Measurements from ENCODE around the gene PPP1R11. TPM values are rescaled to one million over a fixed set of nuclear protein-coding genes. Genes with fewer than 3 reads are reported as not detected.
"Not testable (repeated sequence)": the region's sequence is repeated elsewhere in the genome, so short reads cannot be mapped to it uniquely, and the experiment has no call there.

The PPP1R11 gene
- total and polyA plus RNA-seq, 4 donors, result 29.2 to 81.7 (median 55.8) TPM

GRCh38 chr6:30113003-30113759 is 46.2 kb downstream of the PPP1R11 start, which contains the start of gene TRIM31:
Gene TRIM31, minus strand, starts transcription at chr6:30113090. Its CDS starts 285 bp downstream, at chr6:30112805.
- Histone ChIP-seq H3K36me3 (ENCODE audit: control insufficient read depth in 4 of 4, insufficient read depth in 4 of 4, low read length in 4 of 4) (no peaks in the 10 kb centered on the region), H3K9ac (ENCODE audit: insufficient read depth in 1 of 2, low read length in 2 of 2) (no peak within 1 kb of the TSS), H3K9me3 (ENCODE audit: control insufficient read depth in 4 of 4, insufficient read depth in 3 of 4, low read length in 3 of 4) (no peaks in the 10 kb centered on the region), H3K27ac (ENCODE audit: low read depth in 1 of 2, low read length in 1 of 2) (no peak within 1 kb of the TSS), H3K4me3 (no peak within 1 kb of the TSS), H3K4me1 (ENCODE audit: control insufficient read depth in 5 of 5, insufficient read depth in 5 of 5, low read length in 5 of 5) (no peaks in the 10 kb centered on the region), H3K27me3 (ENCODE audit: control insufficient read depth in 3 of 3, insufficient read depth in 3 of 3, low read length in 2 of 3) (peaks cover 0 to 59% (median 43%) of the 10 kb centered on the region in 3 donors)
- DNase-seq, result no peak
- ATAC-seq (ENCODE audit: insufficient read depth, low FRiP score), result no peak
- no peak for TF ChIP-seq CTCF (IDR thresholded peaks at IDR 0.05; ENCODE audit: control extremely low read depth, extremely low read depth)
- 67 to 75% methylated on average over 3 of the region's 3 CpGs for WGBS, 2 donors

GRCh38 chr6:30113841-30114240 is 46.8 kb downstream of the PPP1R11 start:
- DNase-seq, result no peak
- H3K4me3 ChIP-seq, result no peak overlapping the region
- no peak for ATAC-seq (ENCODE audit: insufficient read depth, low FRiP score)
- no peaks in the 10 kb centered on the region for H3K36me3 ChIP-seq (ENCODE audit: control insufficient read depth in 4 of 4, insufficient read depth in 4 of 4, low read length in 4 of 4)
- TF ChIP-seq CTCF (IDR thresholded peaks at IDR 0.05; ENCODE audit: control extremely low read depth, extremely low read depth), result no peak
- no peak overlapping the region for H3K27ac ChIP-seq (ENCODE audit: low read depth in 1 of 2, low read length in 1 of 2)
- H3K27me3 ChIP-seq (ENCODE audit: control insufficient read depth in 3 of 3, insufficient read depth in 3 of 3, low read length in 2 of 3), result peaks cover 0 to 54% (median 41%) of the 10 kb centered on the region in 3 donors
- no peaks in the 10 kb centered on the region for H3K4me1 ChIP-seq (ENCODE audit: control insufficient read depth in 5 of 5, insufficient read depth in 5 of 5, low read length in 5 of 5)
- 55 to 81% methylated on average over 1 of the region's 1 CpG for WGBS, 2 donors
- H3K9ac ChIP-seq (ENCODE audit: insufficient read depth in 1 of 2, low read length in 2 of 2), result no peak overlapping the region
- H3K9me3 ChIP-seq (ENCODE audit: control insufficient read depth in 4 of 4, insufficient read depth in 3 of 4, low read length in 3 of 4), result no peaks in the 10 kb centered on the region

- ATAC-seq (ENCODE audit: insufficient read depth, low FRiP score), result no peak
- no peak for DNase-seq
- H3K36me3 ChIP-seq (ENCODE audit: control insufficient read depth in 4 of 4, insufficient read depth in 4 of 4, low read length in 4 of 4), result no peaks in the 10 kb centered on the region
- no peaks in the 10 kb centered on the region for H3K9me3 ChIP-seq (ENCODE audit: control insufficient read depth in 4 of 4, insufficient read depth in 3 of 4, low read length in 3 of 4)
- no peak for TF ChIP-seq CTCF (IDR thresholded peaks at IDR 0.05; ENCODE audit: control extremely low read depth, extremely low read depth)
- H3K4me3 ChIP-seq, result no peak overlapping the region
- no peak overlapping the region for H3K27ac ChIP-seq (ENCODE audit: low read depth in 1 of 2, low read length in 1 of 2)
- H3K9ac ChIP-seq (ENCODE audit: insufficient read depth in 1 of 2, low read length in 2 of 2), result no peak overlapping the region
- H3K4me1 ChIP-seq (ENCODE audit: control insufficient read depth in 5 of 5, insufficient read depth in 5 of 5, low read length in 5 of 5), result no peaks in the 10 kb centered on the region
- H3K27me3 ChIP-seq (ENCODE audit: control insufficient read depth in 3 of 3, insufficient read depth in 3 of 3, low read length in 2 of 3), result peaks cover 0 to 36% (median 28%) of the 10 kb centered on the region in 3 donors
- WGBS, 2 donors, result 78 to 81% methylated on average over 6 of the region's 6 CpGs
Measured at GRCh38 chr6:30116724-30117123, 49.7 kb downstream of the PPP1R11 start.

GRCh38 chr6:30118691-30119090 is 51.7 kb downstream of the PPP1R11 start:
- not testable (repeated sequence) for H3K4me3 ChIP-seq; DNase-seq; H3K9ac ChIP-seq (ENCODE audit: insufficient read depth in 1 of 2, low read length in 2 of 2); ATAC-seq (ENCODE audit: insufficient read depth, low FRiP score); H3K4me1 ChIP-seq (ENCODE audit: control insufficient read depth in 5 of 5, insufficient read depth in 5 of 5, low read length in 5 of 5); H3K27ac ChIP-seq (ENCODE audit: low read depth in 1 of 2, low read length in 1 of 2); H3K36me3 ChIP-seq (ENCODE audit: control insufficient read depth in 4 of 4, insufficient read depth in 4 of 4, low read length in 4 of 4); H3K9me3 ChIP-seq (ENCODE audit: control insufficient read depth in 4 of 4, insufficient read depth in 3 of 4, low read length in 3 of 4)
- 89 to 94% methylated on average over 5 of the region's 5 CpGs for WGBS, 2 donors
- peaks cover 0 to 24% (median 10%) of the 10 kb centered on the region in 3 donors for H3K27me3 ChIP-seq (ENCODE audit: control insufficient read depth in 3 of 3, insufficient read depth in 3 of 3, low read length in 2 of 3)

Small RNA genes lying within 50 kb of the gene (small RNA-seq; reads per million reads assigned to genes)
- gene RF02218 (ENCODE audit: low replicate concordance) (not detected), gene RF02219 (ENCODE audit: low replicate concordance) (not detected), gene RF02220 (ENCODE audit: low replicate concordance) (not detected)

Other genes with a start within 250 kb of the PPP1R11 start
- gene HLA-G, start 239.4 kb upstream of the PPP1R11 start, total RNA-seq, result 1 to 10 TPM in 1 of 2 donors, under 1 TPM in 1; 0.23 to 4.9 TPM
- gene HLA-G, start 239.4 kb upstream of the PPP1R11 start, polyA plus RNA-seq, result 1 to 10 TPM; 3.7 to 8.9 TPM
- 100 to 1,000 TPM; 320 to 577 TPM for gene HLA-A, start 124.7 kb upstream of the PPP1R11 start, total RNA-seq
- 1,000 to 10,000 TPM in 1 of 2 donors, 100 to 1,000 TPM in 1; 845 to 3,222 TPM for gene HLA-A, start 124.7 kb upstream of the PPP1R11 start, polyA plus RNA-seq
- gene POLR1H, start 5.9 kb upstream of the PPP1R11 start, total RNA-seq, result 10 to 100 TPM; 18.2 to 24.0 TPM
- 10 to 100 TPM; 53.2 to 55.5 TPM for gene POLR1H, start 5.9 kb upstream of the PPP1R11 start, polyA plus RNA-seq
- 1 to 10 TPM in 1 of 2 donors, not detected in 1; 2.3 TPM for gene RNF39, start 8.6 kb downstream of the PPP1R11 start, total RNA-seq
- gene RNF39, start 8.6 kb downstream of the PPP1R11 start, polyA plus RNA-seq, result 1 to 10 TPM; 1.0 to 1.3 TPM
- under 1 TPM in 1 of 2 donors, not detected in 1; 0.31 TPM for gene TRIM31, start 45.9 kb downstream of the PPP1R11 start, total RNA-seq
- gene TRIM31, start 45.9 kb downstream of the PPP1R11 start, polyA plus RNA-seq, result 1 to 10 TPM in 1 of 2 donors, under 1 TPM in 1; 0.30 to 1.4 TPM
- under 1 TPM in 1 of 2 donors, not detected in 1; 0.20 TPM for gene TRIM40, start 68.9 kb downstream of the PPP1R11 start, total RNA-seq
- gene TRIM40, start 68.9 kb downstream of the PPP1R11 start, polyA plus RNA-seq, result under 1 TPM in 1 of 2 donors, not detected in 1; 0.08 TPM
- gene TRIM10, start 94.0 kb downstream of the PPP1R11 start, total RNA-seq, result 1 to 10 TPM in 1 of 2 donors, under 1 TPM in 1; 0.06 to 1.8 TPM
- under 1 TPM; 0.06 to 0.12 TPM for gene TRIM10, start 94.0 kb downstream of the PPP1R11 start, polyA plus RNA-seq
- not detected for gene TRIM15, start 96.3 kb downstream of the PPP1R11 start, total RNA-seq
- under 1 TPM; 0.01 to 0.06 TPM for gene TRIM15, start 96.3 kb downstream of the PPP1R11 start, polyA plus RNA-seq
- 10 to 100 TPM; 33.8 to 51.4 TPM for gene TRIM26, start 146.2 kb downstream of the PPP1R11 start, total RNA-seq
- gene TRIM26, start 146.2 kb downstream of the PPP1R11 start, polyA plus RNA-seq, result 10 to 100 TPM; 32.1 to 42.4 TPM

Data from lung (tissue), 13 donors.